SK-MEL-5 (cell line): ENCODE results near the gene TMEM80. TPM values are rescaled to one million over a fixed set of nuclear protein-coding genes. Genes with fewer than 3 reads are reported as not detected.
"Not testable (repeated sequence)": the region's sequence is repeated elsewhere in the genome, so short reads cannot be mapped to it uniquely, and the experiment has no call there.

Experiments
- DNase-seq: peaks from one replicate; pipeline ENCODE4 v3.0.0-alpha.2; 2016; ENCODE audit warnings: low read depth, low spot score
- in situ Hi-C: cut with HindIII; loops from 2 replicates; pipeline ENCODE4 v1.10.0; 2016; ENCODE audit warnings: low sequenced_read_pairs, high pct_unique_total_duplicates, low pct_unique_long_range_greater_than_20kb
- polyA plus RNA-seq, 2 experiments: library from polyadenylated mRNA; depleted of rRNA; stranded (reverse); fragments of >200 nt; gene quantifications; 2 replicates each; pipeline ENCODE4 v1.2.3, GENCODE V29; 2015
- total RNA-seq: library from RNA; depleted of rRNA; stranded (reverse); fragments of >200 nt; shearing (Covaris generic); gene quantifications from 2 replicates; pipeline ENCODE4 v1.2.3, GENCODE V29; 2014; rRNA removed

TMEM80 gene
- 6.5 and 10.8 TPM in 2 replicates for total RNA-seq
- 6.9 and 7.3 TPM in 2 replicates for polyA plus RNA-seq (2015; cell fraction: cytosol; rRNA removed)
- polyA plus RNA-seq (2015; cell fraction: nucleus; rRNA removed): 35.5 and 57.1 TPM in 2 replicates

DNA sequence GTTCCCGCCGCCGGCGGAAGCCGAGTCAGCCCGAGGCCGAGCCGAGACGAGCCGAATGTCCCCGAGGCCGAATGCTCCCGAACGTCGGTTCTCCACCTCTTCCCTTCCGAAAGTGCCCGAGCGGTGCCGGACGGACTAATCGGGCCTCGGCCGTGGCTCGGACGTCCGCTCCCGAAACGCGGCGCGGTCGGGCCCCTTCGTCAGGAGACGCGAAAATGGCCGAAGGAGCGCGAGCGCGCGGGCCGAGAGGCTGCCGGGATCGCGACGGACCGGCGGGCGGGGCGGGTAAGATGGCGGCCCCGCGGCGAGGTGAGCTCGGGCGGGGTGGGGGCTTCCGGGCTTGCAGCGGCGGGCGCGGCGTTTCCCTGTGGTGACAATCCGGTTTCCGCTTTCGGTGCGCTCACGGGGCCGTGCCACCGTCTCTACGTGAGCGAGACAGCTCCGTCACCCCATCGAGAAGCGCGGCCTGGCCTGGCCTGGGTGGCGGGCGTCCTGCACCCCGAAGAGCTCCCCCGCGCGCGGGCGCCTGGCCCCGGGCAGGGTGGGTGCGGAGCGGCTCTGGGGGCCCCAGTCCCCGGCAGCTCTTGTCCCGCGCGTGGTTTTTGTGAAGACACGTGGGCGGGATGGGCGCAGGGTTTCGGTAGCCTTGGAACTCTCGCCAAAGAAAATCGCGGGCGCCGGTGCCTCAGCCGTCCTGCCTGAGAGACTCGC is at the start of gene TMEM80:
TMEM80 (plus strand) TSS at position 279 of the 711 bp plus-strand sequence; CDS start at position 291, 12 bp downstream.
- in situ Hi-C loops: no loop called here
- peak; percentile 99 for DNase-seq

DNA sequence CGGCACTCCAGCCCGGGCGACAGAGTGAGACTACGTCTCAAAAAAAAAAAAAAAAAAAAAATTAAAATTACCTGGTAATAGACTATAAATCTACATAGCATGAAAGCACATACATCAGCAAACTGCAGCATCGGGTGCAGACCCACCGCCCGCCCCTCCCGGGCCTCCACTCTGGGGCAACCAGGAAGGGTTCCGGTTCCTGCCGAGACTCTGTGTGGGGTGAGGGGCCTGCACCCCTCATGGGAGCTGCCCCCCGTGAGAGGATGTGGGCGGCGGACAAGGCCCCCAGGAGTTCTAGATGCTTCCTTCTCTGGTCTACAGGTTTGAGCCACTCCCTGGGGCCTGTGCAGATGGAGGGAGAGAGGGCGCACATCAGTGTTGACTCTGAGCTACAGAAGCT is 49.4 kb upstream of the TMEM80 start:
- in situ Hi-C loops: no loop called here
- DNase-seq: no peak

DNA sequence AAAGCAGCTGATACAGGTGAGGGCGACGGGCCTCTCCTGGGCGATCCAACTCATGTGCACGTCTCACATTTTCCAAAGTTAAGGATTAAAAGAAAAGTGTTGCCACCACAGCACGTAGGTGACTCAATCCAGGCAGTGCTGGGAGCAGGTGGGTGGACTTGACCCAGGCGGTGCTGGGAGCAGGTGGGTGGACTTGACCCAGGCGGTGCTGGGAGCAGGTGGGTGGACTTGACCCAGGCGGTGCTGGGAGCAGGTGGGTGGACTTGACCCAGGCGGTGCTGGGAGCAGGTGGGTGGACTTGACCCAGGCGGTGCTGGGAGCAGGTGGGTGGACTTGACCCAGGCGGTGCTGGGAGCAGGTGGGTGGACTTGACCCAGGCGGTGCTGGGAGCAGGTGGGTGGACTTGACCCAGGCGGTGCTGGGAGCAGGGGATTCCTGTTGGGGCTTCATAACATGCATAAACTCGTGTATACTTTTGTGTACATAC is 47.9 kb upstream of the TMEM80 start:
- in situ Hi-C loops, DNase-seq: not testable (repeated sequence)

DNA sequence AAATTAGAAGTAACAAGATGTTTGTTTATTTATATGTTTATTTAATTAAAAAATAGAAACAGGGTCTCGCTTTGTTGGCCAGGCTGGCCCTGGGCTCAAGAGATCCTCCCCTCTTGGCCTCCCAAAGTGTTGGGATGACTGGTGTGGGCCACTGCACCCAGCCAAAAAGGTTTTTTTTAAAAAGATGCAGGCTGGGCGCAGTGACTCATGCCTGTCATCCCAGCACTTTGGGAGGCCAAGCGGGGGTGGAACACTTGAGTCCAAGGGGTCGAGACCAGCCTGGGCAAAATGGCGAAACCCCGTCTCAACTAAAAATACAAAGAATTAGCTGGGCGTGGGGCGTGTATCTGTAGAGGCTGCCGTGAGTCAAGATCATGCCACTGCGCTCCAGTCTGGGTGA is 45.1 kb upstream of the TMEM80 start:
- in situ Hi-C loops: no loop called here
- no peak for DNase-seq

DNA sequence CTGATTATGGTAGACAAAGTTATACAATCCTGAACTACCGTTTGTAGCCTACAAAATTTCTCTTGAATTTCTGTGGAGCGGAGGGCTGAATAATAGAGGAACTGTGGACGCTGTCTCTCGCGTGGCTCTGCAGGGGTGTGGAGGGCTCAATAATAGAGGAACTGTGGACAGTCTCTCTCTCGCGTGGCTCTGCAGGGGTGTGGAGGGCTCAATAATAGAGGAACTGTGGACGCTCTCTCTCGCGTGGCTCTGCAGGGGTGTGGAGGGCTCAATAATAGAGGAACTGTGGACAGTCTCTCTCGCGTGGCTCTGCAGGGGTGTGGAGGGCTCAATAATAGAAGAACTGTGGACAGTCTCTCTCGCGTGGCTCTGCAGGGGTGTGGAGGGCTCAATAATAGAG is 42.5 kb upstream of the TMEM80 start:
- in situ Hi-C loops, DNase-seq: not testable (repeated sequence)

DNA sequence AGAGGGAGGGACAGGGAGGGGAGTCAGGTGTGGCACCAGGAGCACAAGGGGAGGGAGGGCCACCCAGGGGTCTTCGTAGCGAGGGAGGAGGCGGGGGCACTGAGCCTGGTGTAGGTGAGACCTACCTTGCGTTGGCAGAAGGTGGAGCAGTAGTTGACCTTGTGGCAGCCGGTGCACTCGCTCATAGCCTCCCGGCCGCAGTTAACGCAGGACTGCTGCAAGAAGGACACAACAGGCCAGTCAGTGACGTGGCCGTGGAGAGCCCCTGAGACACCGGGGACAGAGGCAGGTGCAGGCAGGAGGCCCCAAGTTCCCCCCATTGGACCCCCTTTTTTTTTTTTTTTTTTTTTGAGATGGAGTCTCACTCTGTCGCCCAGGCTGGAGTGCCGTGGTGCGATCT is 41.8 kb upstream of the TMEM80 start:
- in situ Hi-C loops: no loop called here
- no peak for DNase-seq

DNA sequence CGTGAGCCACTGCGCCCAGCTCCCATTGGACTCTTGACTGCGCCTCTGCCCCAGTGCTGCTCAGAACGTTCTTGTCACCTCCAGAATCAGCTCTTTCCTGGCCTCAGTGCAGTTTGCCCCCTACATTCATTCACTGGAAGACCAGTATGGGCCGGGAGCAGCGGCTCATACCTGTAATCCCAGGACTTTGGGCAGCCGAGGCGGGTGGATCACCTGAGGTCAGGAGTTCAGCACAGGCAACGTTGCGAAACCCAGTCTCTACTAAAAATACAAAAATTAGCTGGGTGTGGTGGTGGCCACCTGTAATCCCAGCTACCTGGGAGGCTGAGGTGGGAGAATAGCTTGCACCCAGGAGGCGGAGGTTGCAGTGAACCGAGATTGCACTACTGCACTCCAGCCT is 41.2 kb upstream of the TMEM80 start:
- in situ Hi-C loops, DNase-seq: not testable (repeated sequence)

DNA sequence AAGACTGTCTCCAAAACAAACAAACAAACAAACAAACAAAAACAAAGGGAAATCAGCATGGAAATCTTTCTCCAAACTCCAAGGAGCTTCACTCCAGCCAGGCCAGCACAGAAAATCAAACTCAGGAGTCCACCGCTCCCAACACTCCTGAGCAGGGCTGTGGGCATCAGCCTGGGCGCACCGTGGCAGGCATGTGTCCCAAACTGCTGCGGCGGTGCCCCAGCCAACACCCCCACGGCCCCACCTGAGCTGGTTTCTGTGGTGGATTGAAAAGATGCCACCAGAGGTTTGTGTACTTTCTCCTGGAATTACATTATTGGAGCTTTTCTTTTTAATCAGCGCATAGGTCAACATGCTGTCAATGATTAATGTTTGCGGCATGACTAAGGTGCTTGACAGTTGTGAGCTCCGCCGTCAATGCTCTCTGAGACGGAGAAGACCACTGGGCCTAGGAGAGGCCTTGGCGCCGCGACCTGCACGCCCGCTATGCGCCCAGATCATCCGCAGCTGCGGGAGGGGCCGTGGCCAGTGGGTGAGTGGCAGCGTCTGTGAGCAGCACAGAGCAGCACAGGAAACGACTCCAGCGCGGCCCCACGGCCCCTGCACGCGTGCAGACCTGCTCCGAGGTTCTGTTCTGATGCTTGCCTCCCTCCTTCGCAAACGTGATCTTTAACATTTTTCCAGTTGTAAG is 40.4 kb upstream of the TMEM80 start:
- in situ Hi-C loops: no loop called here
- no peak for DNase-seq

DNA sequence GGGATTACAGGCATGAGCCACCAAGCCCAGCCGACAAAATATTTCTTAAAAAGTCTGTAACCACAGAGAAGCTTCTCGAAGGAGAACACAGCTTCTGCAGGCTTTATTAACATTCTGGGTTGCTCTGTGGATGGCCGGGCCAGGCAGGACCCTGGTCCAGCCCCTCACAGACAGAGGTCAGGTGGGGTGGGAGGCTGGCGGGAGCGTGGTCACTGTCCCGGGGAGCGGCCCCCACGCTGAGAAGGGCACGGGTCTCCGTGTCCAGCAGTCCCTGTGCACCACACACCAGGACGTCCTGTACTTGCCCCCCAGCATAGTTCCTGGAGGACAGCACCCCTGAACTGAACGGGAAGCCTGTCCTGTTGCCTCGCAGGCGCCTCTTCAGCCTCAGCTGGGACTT is 39.2 kb upstream of the TMEM80 start:
- in situ Hi-C loops: no loop called here
- no peak for DNase-seq

DNA sequence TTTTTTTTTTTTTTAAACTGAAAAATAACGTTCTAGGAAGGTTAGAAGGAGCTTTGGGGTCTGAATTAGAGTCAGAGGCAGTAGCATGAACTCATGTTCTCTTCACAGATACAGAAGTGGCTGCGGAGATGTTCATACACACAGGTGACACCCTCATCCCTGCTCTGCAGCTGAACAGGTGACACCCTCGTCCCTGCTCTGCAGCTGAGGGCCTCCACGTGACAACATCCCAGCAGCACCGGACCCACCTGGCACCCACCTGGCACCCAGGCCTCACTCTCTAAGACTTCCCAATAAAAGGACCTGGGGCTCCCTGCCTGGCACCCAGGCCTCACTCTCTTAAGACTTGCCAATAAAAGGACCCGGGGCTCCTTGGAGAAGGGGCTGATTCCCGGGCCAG is 38.8 kb upstream of the TMEM80 start:
- in situ Hi-C loops: no loop called here
- DNase-seq: no peak

DNA sequence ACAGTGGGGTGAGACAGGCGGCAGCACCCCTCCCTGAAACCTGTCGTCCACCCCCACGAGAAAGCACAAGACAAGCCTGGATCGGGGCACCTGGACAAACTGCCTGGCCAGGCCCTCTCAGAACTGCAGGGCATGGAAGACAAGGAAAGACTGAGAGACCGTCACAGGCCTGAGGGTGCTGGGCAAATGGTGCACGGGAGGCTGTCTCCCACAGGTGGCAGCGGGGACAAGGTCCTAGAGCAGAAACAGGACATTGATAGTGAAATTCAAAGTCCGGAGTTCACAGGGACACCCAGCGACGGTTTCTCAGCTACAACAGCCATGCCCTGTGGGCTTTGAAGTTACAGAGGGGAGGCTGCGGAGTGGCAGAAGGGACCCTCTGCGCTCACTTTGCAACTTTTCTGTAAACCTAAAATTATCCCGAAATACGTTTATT is 37.9 kb upstream of the TMEM80 start:
- no peak for DNase-seq
- in situ Hi-C loops: no loop called here

DNA sequence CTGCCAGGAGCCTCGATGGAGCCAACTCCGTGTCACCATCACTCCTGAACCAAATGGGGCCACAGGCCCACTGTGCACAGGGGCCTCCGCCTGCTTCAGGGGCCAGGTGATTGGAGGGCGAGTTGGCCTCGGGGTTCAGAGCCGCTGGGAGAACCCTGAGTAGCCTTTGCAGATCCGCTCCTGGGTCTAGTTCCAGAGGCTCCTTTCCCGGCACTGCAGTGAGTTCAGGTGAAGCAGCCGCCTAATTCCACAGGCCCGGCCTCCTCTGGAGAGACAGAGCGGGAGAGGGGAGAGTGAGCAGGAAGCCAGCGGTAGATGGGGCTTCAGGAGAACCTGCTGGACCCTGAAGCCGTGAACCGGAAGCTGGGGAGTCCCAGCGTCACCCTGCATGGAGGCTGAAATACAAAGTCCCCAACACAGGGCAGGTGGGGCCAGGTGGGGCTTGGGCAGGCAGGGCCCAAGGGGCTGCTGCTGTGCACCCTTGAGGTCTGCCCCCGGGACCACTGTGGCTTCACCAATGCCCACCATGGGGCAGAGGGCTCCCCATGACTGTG is 36.0 kb upstream of the TMEM80 start:
- in situ Hi-C loops: no loop called here
- no peak for DNase-seq

DNA sequence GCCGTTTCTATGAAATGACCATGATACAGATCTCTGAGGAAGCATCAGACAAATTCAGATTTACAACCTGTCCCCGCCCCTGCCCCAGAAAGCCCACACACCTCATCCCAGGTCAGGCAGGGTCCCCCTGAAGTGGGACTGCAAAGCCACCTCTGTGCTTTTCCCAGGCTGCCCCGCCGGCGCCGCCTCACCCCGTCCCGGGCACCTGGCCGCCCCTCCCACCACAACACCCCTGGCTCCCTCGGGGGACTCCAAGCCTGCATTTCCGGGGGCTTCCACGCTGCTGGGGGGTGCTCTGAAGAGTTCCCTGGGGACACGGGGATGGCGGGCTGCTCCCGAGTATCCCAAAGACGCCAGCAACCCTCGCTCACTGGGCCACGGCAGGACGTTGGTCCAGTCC is 35.3 kb upstream of the TMEM80 start:
- in situ Hi-C loops: no loop called here
- no peak for DNase-seq

DNA sequence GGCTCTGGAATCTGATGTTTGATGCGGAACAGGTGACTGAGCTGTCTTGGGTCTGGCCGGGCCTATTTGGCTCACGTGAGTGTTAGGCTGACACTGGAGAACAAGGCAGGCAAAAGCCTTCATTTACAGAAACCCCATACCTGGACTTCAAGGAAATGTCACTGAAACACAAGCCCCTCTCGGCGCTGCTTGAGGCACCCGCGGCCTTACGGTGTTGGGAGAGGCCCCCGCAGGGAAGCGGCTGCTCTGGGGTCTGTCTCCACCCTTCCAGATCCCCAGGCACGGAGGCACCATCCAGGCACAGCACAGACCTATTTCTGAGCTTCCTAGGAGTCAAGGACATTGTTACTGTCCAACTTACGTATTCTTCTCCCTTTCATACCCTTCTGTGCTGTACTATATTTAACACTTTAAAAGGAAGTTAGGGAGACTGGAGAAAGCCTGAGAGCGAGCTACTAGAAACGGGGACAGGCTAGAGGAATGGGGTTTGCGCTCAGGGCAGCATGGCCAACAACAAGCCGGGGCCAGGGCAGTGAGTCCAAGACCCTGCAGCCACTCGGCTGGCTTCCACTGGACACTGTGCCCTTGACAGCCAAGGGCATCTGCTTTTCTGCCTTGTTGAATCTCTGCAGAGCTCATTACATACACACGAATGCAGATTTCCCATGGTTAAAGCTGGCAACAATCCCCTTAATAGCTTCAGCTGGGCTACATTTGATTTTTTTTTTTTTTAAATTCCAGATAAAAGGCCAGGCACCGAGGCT is 34.8 kb upstream of the TMEM80 start:
- DNase-seq: no peak
- in situ Hi-C loops: no loop called here

DNA sequence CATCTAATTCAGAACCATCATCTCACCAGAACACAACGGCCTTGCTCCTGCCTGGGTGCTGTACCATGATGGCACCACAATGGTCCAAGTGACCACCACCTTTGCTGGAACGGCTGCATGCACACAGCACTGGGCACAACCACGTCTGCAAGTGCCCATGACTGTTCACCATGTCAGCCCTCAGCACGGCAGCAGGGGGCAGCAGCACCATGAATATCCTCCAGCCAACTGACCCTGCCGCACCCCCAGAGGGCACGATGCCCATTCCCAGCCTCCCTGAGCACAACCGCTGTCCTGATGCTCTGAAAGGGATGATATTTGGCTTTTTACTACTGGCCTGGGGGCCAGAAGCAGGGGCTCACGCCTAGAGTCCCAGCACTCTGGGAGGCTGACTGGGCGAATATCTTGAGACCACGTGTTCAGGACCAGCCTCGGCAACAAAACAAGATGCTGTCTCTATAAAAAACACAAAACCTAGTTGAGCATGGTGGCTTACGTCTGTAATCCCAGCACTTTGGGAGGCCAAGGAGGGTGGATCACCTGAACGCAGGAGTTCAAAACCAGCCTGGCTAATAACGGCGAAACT is 32.8 kb upstream of the TMEM80 start:
- peak; percentile 72 for DNase-seq
- in situ Hi-C loops: no loop called here

DNA sequence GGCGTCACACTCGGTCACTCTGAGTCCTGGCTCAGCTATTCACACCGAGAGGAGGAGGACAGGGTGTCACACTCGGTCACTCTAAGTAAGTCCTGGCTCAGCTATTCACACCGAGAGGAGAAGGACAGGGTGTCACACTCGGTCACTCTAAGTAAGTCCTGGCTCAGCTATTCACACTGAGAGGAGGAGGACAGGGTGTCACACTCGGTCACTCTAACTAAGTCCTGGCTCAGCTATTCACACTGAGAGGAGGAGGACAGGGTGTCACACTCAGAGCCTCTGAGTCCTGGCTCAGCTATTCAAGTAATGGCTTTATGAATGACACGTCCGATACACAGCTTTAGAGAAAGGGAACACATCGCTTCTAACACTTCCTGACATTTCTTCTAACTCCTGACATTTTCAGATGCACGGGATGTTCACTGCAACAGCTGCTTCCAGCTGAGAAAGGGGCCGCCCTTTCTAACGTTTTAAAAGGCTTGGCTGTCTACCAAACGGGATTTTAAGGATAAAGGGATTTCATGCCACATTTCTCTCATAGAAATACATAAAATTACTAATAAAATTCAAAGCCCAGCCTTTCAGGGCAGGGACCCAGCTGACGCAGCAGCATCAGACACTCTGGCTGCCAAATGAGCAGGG is 30.4 kb upstream of the TMEM80 start:
- in situ Hi-C loops: no loop called here
- DNase-seq: no peak

DNA sequence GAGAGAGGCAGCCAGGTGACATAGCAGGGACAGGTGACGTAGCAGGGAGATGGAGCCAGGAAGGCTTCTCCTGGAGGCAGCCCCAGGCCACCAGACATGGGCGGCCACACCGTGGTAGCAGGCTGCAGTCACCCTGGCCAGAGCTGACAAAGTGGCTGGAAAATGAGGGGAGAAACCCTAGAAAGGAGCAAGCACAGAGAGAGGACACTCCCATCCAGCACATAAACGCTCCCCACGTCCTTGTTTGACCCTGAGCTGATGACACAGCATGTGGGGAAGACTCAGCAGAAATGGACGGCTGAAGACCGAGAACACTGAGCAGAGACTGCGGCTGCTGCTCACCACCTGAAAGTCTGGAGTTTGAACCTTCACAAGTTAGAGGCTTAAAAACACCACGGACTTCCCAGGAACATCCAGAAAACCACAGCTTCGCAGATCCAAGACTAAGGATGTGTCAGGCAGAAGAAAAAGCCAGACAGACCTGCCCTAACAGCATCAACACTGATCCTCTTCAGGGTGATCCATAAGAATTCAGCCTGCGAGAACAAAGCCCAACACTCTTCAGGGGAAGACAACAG is 29.8 kb upstream of the TMEM80 start:
- in situ Hi-C loops: no loop called here
- no peak for DNase-seq
